ENCODE results near the gene SRGAP3.
"Not testable (repeated sequence)": the region's sequence is repeated elsewhere in the genome, so short reads cannot be mapped to it uniquely, and the experiment has no call there.

Gene SRGAP3

DNA sequence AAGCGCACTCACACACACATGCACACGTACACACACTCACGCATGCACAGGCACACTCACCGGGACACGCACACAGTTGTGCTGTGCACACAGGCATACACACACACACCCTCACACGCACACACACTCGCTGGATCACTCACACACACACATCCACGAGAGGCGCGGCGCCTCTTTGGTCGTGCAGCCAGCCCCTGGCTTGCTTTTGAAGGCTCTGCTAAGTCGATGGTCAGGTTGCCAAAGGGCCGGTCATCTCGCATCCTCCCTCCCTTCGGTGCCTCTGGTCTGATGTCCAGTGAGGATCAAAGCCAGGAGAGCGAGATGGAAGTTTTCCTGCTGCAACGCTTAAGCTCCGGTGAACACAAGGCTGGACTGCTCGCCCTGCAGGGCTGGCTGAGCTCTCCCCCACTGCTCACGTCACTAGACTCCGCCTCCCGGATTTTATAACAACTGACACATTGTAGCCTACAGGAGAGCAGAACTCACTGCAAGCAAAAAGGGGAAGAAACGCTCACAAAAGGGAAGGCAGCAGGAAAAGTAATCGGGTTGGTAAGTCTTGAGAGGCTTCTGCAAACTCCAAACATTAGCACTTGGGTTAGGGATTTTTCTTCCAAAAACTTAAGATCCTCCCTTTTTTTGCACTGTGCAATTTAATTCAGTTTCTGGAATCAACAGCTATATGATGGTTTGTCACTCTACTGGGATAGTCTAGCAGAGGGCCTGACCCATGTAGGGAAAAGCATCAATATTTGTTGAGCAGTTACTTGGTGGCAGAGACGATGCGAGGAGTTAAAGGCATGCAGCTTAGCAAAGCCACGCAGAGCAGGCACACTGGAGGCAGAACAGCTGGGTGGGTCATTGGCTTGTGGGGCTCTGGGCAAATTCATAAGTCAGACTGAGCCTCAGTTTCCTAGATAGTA, at the start of gene SRGAP3:
Gene SRGAP3 (minus strand): TSS at position 374 of the 920 bp plus-strand sequence. CDS start 695 bp downstream, outside the sequence.
- in situ Hi-C loops (cut with MboI; ENCODE audit: low sequenced_read_pairs): no loop called here

DNA sequence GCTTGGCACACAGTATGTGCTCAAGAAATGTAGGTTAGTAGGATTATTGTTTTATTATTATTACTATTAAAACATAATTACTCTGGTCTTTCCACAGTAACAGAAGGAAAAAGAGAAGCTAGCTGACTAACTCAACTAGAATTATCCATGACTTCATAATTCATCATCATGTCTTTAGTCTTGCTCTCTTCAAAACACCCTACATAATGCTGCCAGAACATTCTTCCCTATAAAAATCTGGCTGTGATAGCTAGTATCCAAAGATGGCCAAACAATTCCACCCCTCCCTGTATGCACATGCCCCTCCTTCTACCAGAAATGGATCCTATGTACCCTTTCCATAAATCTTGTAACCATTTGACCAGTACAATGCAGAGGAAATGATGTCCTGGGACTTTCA, 48.8 kb upstream of the SRGAP3 start:
- in situ Hi-C loops (cut with MboI; ENCODE audit: low sequenced_read_pairs): no loop called here

DNA sequence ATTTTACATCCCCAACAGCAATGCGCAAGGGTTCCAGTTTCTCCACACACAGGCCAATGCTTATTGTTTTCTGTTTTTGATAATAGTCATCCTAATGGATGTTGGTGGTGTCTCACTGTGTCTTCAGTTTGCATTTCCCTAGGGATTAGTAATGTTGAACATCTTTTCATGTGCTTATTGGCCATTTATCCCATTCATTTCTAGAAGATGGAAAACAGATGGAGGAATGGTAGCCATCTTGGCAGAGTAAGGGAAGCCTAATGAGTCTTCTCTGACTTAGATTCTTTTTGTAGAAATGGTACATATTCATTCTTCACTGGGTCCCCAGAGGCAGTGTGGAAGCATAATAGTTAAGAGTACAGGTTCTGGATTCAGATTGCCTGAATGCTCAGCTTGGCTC, 46.8 kb upstream of the SRGAP3 start:
- in situ Hi-C loops (cut with MboI; ENCODE audit: low sequenced_read_pairs): no loop called here

DNA sequence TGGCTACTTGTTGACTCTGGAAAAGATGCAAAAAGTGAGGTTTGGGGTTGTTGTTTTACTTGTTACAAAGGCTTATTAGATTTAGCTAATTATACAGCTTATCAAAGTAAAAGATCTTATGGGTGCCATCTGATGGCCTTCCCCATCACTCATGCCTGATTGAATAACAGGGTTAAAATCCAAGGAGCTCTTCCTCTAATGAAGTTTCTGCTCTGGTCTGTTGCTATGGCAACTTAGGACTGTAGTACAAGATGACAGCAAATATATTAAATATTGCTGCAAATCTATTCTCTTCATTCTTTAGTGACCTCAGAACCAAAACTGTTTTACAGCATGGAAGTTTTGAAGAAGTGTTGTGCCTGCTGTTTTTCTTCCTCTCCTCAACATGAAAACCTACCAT, 45.6 kb upstream of the SRGAP3 start:
- in situ Hi-C loops (cut with MboI; ENCODE audit: low sequenced_read_pairs): no loop called here

DNA sequence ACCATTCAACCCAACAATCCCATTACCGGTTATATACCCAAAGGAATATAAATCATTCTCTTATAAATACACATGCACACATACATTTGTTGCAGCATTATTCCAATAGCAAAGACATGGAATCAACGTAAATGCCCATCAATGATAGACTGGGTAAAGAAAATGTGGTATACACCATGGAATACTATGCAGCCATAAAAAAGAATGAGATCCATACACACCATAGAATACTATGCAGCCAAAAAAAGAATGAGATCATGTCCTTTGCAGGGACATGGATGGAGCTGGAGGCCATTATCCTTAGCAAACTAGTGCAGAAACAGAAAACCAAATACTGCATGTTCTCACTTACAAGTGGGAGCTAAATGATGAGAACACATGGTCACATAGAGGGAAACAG, 44.5 kb upstream of the SRGAP3 start:
- in situ Hi-C loops (cut with MboI; ENCODE audit: low sequenced_read_pairs): not testable (repeated sequence)

DNA sequence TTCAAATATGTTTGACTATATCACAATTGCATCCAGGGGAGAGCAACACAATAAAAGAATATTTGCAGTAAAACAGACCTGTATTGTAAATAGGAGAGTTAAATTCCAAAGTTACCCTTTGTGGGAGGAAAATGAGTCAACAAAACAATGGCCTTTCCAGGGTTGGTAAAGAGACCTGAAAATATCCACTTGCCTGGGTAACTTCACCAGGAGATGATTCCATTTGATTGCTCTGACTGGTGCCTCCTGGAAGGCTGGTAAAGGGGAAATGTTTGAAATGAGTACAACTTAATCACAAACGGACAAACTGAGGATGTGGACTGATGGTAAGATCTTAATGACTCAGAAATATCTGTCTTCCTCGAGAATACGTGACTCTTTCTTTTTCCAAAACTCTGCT, 43.6 kb upstream of the SRGAP3 start:
- in situ Hi-C loops (cut with MboI; ENCODE audit: low sequenced_read_pairs): no loop called here

DNA sequence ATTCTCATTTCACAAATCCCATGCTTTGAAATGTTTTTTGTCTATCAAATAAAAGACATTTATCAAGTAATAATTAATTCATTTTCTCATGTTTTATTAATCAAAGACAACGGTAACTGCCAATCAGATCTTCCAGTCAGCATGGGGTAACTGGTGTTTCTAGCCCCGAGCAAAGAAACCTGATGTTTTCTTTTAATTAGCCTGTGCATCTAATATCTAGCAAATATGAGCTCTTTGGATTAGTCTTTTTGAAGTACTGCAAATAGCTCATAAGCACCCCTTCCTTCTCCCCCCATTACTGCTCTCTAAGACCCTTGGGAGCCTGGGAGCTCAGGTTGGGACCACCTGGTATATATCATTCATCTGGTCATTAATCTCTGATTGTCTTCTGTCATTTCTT, 43.1 kb upstream of the SRGAP3 start:
- in situ Hi-C loops (cut with MboI; ENCODE audit: low sequenced_read_pairs): no loop called here

DNA sequence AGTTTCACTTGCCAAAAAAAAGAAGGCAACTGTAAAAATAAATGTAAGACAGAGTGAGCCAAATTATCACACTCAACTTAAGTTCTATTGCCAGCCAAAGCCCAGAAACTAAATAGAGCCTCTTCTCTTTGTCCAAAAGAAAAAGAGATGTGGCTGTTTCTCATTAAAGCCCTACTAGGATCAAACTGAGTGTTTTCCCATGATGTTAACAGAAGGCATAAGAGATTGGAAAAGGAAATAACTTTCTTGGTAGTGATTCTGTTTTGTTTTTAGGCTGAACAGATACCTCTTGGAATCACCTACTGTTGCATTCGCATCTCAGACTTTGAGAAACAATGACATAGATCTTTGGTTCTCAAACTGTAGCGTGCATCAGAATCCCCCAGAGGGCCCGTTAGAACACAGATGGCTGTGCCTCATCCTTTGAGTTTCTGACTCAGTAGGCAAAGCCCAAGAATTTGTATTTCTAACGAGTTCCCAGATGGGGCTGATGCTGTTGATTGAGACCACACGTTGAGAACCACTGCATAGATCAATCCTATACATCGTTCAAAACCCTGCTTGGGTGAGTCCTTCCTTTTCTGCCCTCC, 42.5 kb upstream of the SRGAP3 start:
- in situ Hi-C loops (cut with MboI; ENCODE audit: low sequenced_read_pairs): no loop called here

DNA sequence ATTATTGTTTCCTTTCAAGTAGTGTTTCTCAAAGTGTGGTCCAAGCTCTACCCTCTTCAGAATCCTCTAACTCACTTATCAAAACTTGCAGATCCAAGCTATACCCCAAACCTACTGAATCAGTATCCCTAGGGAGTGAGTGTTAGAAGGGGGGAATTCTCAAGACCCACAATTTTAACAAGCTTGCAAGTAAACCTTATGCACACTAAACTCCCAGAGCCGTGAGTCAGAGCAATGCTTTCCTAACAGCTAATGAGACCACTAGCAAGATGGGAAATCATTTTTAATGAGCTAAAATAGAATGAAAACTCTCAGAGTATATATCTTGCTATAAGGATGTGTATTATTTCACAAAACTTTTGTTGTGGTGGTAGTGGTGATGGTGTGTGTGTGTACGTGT, 41.1 kb upstream of the SRGAP3 start:
- in situ Hi-C loops (cut with MboI; ENCODE audit: low sequenced_read_pairs): no loop called here

DNA sequence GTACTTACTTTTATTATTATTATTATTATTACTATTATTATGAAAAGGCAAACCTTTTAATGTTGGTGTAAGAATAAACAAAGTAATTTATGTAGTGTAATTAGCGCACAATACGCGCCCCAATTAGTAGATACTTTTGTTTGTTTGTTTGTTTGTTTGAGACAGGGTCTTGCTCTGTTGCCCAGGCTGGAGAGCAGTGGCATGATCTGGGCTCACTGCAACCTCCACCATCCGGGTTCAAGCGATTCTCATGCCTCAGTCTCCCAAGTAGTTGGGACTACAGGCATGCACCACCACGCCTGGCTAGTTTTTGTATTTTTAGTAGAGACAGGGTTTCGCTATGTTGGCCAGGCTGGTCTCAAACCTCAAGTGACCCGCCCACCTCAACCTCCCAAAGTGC, 32.1 kb upstream of the SRGAP3 start:
- in situ Hi-C loops (cut with MboI; ENCODE audit: low sequenced_read_pairs): not testable (repeated sequence)

DNA sequence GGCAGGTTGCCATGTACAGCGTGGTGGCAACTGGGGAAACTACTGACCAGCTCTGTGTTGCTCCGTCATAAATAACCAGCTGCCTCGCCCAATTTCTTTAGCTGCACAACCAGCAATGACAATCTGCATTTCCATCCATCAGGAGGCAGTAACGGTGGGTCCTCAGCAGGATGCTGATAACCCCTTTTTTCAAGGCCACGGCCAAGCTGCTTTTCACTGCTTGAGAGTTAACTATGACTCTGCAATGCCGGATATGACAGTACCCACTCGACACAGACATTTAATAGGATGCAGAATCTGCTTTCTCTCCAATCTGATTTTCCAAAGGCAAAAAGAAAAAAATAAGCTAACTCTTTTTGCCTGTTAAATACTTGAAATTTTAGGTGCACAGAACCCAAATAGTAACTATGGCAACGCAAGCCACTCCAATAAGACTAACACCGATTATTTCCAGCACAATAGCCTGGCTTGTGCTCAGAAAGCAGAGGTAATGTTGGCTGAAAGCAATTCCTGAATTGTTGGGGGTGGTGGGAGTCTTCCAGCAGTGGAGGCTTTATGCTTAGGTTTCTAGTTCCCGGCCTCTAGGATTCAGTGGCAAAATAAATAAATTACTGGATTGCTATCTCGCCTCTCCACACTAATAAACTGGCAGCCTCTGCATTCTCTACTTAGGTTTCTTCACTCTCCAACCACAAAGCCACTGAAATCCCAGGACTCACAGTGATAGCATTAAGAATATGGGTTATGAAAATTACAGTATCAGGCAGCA, 31.2 kb upstream of the SRGAP3 start:
- in situ Hi-C loops (cut with MboI; ENCODE audit: low sequenced_read_pairs): no loop called here

DNA sequence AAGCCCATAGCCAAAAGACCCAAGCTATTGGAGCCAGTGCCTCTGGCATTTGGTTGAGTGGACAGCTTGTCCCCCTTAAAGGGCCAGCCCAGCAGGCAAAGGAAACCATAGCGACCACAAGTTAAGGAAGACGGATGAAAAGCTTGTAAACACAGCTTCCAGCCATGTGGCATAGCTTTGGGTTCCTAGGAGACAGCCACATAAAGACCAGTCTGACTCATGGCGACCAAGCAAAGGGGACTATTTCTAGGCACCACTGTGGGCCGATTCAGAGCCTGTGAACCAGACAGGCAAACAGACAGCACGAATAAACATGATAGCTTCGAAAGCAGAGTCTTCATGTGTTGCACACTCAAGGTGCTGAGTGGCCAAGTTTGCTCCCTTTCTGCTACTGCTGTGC, 30.5 kb upstream of the SRGAP3 start:
- in situ Hi-C loops (cut with MboI; ENCODE audit: low sequenced_read_pairs): no loop called here

DNA sequence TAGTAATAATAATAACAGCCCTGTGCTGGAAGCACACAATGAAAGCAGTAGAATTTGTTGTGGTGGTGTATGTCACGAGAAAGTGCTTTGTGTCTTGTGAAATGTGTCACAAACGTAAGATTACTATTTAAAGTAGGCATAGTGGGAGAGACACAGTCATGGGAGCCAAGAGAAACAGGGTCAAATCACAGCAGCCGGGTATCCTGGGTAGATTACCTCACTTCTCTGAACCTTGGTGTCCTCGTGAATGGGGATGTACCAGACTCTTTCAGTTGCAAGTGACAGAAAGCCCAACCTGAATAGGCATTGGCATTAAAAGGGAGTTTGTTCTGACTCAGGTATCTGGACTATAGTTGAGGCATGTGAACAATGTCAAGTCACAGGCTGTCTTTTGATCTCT, 29.1 kb upstream of the SRGAP3 start:
- in situ Hi-C loops (cut with MboI; ENCODE audit: low sequenced_read_pairs): no loop called here

DNA sequence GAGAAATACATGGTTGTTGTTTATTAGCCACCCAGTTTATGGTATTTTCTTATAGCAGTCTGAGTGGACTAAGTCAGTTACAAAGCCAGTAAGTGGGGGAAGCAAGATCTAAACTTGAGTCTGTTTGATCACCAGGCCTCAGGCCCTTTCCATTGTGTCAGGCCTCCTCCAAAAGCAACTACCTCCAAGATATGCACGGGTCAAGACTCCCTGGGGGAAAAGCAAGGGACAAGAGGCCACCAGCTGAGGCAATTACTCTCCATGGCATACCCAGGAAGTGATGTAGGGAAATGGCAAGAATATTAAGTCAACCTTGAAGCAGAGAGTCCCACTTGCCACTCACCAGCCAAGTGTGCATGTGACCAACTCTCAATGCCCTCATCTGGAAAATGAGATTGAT, 28.6 kb upstream of the SRGAP3 start:
- in situ Hi-C loops (cut with MboI; ENCODE audit: low sequenced_read_pairs): no loop called here

DNA sequence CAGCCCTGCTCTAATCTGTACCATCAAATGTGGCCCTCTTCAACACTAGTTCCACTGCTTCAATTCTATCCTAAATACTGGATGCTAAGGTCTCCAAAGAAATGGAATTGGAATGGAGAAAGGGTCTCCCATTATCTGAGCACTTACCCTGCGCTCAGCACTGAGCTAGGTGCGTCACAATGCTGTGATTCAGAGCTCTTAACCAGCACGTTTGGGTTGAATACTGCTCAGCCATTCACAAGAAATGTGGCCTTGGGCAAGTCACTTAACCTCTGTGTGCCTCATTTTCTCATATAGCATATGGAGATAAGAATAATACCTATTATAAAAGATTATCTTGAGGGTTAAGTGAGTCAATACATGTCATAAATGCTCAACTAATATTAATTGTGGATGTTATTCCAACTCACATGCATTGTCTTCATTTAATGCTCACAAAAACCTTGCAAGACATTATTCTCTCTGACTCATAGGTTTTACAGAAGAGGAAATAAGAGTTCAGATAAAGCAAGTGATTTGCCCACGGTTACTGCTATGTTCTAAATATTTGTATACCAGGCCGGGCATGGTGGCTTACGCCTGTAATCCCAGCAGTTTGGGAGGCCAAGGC, 27.4 kb upstream of the SRGAP3 start:
- in situ Hi-C loops (cut with MboI; ENCODE audit: low sequenced_read_pairs): no loop called here

DNA sequence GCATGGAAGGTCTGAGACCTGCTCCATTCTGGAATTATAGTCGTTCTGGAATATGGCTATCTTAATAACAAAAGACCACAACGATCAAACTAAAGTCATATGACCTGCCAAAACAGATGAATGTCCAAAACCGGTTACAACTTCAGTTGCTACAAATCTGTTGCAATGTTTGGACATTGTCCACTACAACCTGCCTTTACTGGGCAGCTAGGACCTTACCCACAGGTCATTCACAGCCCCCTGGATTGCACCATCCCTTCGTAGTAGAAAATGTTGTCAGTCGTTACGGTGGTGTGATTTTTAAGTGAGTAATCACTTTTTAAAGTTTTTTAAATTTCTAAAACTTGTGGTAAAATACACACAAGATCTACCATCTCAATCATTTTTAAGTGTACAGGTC, 22.5 kb upstream of the SRGAP3 start:
- in situ Hi-C loops (cut with MboI; ENCODE audit: low sequenced_read_pairs): no loop called here

DNA sequence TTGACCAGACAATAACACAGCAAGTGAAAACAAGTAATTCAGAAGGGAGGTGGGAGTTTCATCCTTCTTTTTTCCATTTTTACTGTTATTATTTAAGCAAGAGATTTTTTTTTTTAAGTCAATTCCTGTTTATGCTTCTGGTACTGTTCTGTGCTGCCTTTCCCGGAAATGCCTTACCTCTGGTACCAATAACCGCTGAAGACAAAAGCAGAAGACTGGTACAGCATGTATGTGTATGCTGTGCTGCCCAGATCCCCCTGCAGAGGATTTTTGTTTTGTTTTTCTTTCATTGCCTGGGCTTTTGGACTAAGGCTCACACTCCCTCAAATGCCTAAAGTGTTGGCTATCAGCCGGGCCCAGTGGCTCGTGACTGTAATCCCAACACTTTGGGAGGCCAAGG, 21.3 kb upstream of the SRGAP3 start:
- in situ Hi-C loops (cut with MboI; ENCODE audit: low sequenced_read_pairs): no loop called here

DNA sequence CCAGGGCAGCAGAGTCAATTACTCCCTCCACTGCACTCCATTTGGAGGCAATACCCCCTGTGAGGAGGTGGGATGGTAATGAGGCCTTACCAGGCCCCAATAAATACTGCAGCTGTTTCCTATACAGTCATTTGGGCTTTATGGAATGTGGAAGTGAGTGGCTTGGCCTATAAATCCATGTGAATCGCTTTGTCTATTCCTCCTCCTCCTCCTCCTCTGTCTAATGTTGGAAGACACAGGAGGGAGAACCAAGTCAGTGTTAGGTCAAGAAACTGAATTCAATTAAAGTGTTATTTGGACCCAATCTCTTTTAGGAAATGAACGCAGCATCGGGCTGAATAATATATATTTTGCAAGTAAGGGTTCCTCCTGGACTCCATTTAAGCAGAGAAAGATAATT, 17.3 kb upstream of the SRGAP3 start:
- in situ Hi-C loops (cut with MboI; ENCODE audit: low sequenced_read_pairs): no loop called here

DNA sequence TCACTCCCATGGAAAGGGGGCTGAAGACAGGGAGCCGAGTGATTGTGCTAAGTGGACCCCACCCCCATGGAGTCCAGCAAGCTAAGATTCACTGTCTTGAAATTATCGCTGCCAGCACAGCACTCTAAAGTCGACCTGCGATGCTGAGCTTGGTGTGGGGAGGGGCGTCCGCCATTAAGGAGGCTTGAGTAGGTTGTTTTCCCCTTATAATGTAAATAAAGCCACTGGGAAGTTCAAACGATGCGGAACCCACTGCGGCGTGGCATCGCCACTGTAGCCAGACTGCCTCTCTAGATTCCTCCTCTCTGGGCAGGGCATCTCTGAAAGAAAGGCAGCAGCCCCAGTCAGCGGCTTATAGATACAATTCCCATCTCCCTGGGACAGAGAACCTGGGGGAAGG, 10.9 kb upstream of the SRGAP3 start:
- in situ Hi-C loops (cut with MboI; ENCODE audit: low sequenced_read_pairs): no loop called here

DNA sequence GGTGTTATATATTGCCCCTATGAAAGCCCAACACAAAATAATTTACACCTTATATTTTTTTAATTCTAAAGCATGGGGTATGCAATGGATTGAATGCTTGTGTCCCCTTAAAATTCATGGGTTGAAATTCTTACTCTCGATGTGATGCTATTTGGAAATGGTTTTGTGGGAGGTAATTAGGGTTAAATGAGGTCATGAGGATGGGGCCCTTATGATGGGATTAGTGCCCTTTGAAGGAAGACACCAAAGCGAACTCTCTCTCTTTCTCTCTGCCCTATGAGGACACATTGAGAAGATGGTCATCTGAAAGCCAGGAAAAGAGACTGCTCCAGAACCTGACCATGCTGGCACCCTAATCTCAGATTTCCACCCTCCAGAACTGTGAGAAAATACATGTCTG, 7.6 kb upstream of the SRGAP3 start:
- in situ Hi-C loops (cut with MboI; ENCODE audit: low sequenced_read_pairs): no loop called here

DNA sequence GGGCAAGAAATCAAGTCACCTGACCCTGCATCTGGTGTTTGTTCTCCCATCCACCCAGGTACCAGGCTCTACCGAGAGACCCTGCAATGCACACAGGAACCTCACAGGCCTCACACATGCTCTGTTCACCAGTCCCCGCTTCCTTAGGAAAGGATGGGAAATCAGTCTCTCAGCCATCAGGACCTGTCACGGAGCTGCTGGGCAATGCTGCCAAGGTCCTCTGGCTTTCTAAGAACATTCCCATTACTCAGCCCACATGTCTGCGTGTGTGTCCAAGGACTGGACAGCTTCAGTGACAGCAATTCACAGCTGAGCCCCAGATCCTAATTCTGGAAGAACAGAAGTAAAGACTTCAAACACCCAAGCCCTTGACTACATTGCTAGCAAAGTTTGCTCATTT, 6.5 kb upstream of the SRGAP3 start:
- in situ Hi-C loops (cut with MboI; ENCODE audit: low sequenced_read_pairs): no loop called here
